ENCODE results near the gene CHRNA1. TPM values are rescaled to one million over a fixed set of nuclear protein-coding genes. Genes with fewer than 3 reads are reported as not detected.
"Not testable (repeated sequence)": the region's sequence is repeated elsewhere in the genome, so short reads cannot be mapped to it uniquely, and the experiment has no call there.

CHRNA1 gene
- total RNA-seq, 1 experiment from 2014 or later = not detected

- DNase-seq (ENCODE audit: low read depth) = peak; percentile 61
Observed at GRCh38 chr2:174717273-174717672, 47.0 kb downstream of the CHRNA1 start.

DNA sequence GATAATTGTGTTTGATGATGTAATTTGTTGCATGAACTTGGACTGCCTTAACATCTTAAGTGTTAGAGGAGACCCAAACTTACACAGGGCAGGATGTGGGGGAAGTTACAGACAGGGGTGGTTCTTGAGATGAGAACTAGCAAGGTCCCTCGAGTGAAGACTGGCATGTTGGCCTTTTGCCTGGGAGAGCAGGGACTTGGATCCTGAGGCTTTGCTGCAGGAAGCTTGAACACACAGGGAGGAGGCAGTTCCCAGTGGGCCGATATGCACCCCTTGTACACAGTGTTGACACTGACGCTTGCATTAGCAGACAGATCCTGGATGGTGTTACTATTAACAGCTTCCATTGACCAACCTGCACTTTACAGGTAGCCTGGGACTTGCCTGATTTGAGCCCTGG lies 47.5 kb downstream of the CHRNA1 start:
- DNase-seq (ENCODE audit: low read depth) = no peak

DNA sequence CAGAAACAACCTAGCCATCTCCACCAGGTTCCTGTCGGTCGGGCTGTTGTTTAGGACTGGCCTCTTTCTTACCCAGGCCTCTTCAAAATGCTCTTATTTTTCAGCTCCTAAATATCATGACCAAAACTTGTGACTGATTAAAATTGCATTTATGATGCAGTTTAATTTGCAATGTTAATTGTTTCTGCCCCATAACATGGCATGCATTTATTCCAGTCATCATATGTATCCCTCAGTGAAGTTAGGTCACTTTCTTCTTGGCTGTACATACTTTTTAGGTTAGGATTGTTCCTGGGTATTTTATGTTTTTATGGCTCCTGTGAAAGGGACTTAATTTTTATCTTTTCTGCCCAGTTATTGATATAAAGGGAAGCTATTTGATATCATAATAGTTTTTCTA lies 50.6 kb downstream of the CHRNA1 start:
- no peak for DNase-seq (ENCODE audit: low read depth)

- DNase-seq (ENCODE audit: low read depth) = peak; percentile 58
Observed at GRCh38 chr2:174711206-174711605, 53.1 kb downstream of the CHRNA1 start.

DNA sequence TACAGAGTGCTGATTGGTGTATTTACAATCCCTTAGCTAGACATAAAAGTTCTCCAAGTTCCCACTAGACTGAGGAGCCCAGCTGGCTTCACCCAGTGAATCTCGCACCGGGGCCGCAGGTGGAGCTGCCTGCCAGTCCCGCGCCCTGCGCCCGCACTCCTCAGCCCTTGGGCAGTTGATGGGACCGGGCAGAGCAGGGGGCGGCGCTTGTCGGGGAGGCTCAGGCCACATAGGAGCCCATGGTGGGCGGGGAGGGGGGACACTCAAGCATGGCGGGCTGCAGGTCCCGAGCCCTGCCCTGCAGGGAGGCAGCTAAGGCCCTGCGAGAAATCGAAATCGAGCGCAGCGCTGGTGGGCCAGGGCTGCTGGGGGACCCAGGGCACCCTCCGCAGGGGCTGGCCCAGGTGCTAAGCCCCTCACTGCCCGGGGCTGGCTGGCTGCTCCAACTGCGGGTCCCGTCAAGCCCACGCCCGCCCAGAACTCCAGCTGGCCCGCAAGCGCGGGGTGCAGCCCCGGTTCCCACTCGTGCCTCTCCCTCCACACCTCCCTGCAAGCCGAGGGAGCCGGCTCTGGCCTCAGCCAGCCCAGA lies 54.8 kb downstream of the CHRNA1 start:
- not testable (repeated sequence) for DNase-seq (ENCODE audit: low read depth)

- DNase-seq (ENCODE audit: low read depth) = no peak
Observed at GRCh38 chr2:174708713-174709112, 55.6 kb downstream of the CHRNA1 start.

GRCh38 chr2:174705321-174705720 lies 59.0 kb downstream of the CHRNA1 start:
- DNase-seq (ENCODE audit: low read depth) = no peak

DNA sequence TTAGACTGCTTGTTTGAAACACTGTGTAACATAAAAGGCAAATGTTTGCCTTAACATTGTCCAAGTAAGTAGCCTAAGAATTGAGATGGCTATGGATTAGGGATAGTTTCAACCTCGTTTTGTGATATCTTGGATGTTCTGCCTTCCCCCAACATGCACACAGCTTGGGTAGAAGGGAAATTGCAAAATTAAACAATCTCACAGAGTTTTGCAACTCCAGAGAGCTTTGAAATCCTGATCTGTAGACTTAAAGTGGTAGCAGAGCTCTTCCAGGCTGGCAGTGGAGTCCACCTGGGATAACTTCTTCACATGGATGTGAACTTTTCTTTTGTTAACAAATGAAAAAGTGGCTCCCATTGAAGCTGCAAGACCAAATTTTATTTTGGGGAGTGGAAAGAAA lies 59.6 kb downstream of the CHRNA1 start:
- no peak for DNase-seq (ENCODE audit: low read depth)

- no peak for DNase-seq (ENCODE audit: low read depth)
Observed at GRCh38 chr2:174704061-174704460, 60.2 kb downstream of the CHRNA1 start.

DNA sequence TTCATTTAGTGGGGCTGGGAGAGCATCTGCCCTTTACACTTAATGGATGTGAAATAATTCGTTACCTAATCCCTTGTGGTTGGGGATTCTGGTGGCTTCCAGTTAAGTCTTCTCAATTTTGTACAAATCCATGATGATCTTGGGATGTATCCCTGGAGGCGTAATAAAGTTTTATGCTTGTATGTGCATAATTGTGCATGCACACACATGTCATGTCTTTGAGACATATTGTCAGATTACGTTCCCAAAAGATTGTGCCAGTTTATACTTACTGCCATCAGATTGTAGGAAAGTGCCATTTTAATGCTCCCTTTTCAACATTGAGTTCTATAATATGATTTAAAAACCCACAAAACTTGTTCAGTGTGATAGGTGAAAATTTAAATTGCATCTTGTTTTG lies 60.8 kb downstream of the CHRNA1 start:
- no peak for DNase-seq (ENCODE audit: low read depth)

- DNase-seq (ENCODE audit: low read depth) = no peak
Observed at GRCh38 chr2:174702541-174702940, 61.7 kb downstream of the CHRNA1 start.

DNA sequence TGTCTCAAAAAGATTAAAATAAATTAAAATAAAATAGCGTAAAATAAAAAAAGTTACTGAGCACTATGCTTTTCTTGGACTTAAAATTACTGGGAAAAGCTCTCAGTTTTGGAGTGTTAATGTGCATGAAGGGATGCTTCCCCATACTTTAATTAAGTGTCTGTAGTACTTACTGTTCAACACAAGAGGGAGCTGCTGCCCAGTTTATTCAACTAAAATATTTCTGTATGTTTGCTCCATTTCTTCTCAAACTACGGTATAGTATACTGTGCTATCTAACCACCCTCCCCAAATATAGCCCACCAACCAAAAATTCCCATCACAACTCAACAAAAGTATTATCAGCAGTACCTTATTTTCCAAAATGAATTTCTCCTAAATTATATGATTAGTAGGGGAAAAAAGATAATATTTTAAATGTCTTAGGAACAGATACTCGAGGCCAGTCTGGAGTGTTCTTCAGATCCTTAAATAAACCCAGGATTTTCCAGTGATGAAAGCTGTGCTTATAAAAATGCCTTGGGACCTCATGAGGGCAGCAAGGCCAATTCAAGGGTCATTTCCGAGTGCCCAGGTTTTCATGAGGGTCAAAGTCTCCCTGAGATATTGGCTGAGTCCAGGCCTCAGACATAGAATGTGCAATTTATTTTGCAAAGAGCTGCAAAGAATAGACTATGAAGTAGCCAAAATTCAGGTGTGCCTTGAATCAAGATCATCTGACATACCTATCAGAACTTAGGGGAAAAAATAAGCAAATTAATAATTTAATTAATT lies 64.1 kb downstream of the CHRNA1 start:
- peak; percentile 48 for DNase-seq (ENCODE audit: low read depth)

Other genes with a start within 250 kb of the CHRNA1 start
- gene WIPF1, start 166.7 kb downstream of the CHRNA1 start, total RNA-seq (2014; rRNA removed; shearing (Covaris generic)) = 5.4 and 15.1 TPM in 2 replicates
- gene CHN1, start 240.9 kb upstream of the CHRNA1 start, total RNA-seq (2014; rRNA removed; shearing (Covaris generic)) = 27.4 and 34.4 TPM in 2 replicates